SK-N-SH treated with all-trans-retinoic acid at 6 μM for 48 hours (cell line): ENCODE measurements around the gene ACACB.

Experiments
- ATAC-seq: fragments of 200-7000 bp; cut with Tn5 transposase; 3 replicates; pipeline ENCODE4 v1.9.1; 2020; ENCODE audit warnings: mild to moderate bottlenecking, moderate library complexity
- BACH2 ChIP-seq: fragments of 250-450 bp; sonication (Bioruptor Pico); IDR thresholded peaks from 2 replicates; pipeline ENCODE4 v1.9.0; 2021; ENCODE audit warnings: mild to moderate bottlenecking, borderline replicate concordance
- CREB5 ChIP-seq: fragments of 250-450 bp; sonication (Bioruptor Pico); IDR thresholded peaks from 2 replicates; pipeline ENCODE4 v1.5.1; 2020; ENCODE audit warnings: low read depth, mild to moderate bottlenecking, moderate library complexity
- CSDC2 ChIP-seq: fragments of 250-450 bp; sonication (Bioruptor Pico); IDR thresholded peaks from 2 replicates; pipeline ENCODE4 v1.5.0; 2020; ENCODE audit warnings: mild to moderate bottlenecking, moderate library complexity
- CSRNP3 ChIP-seq: fragments of 250-450 bp; sonication (Bioruptor Pico); IDR thresholded peaks from 2 replicates; pipeline ENCODE4 v1.5.1; 2021; ENCODE audit warnings: mild to moderate bottlenecking, moderate library complexity
- ESRRG ChIP-seq: fragments of 250-450 bp; sonication (Bioruptor Pico); IDR thresholded peaks from 2 replicates; pipeline ENCODE4 v1.6.1; 2021; ENCODE audit warnings: mild to moderate bottlenecking
- GLIS3 ChIP-seq: fragments of 250-450 bp; sonication (Bioruptor Pico); IDR thresholded peaks from 2 replicates; pipeline ENCODE4 v1.5.0; 2020; ENCODE audit warnings: mild to moderate bottlenecking, moderate library complexity
- ISL1 ChIP-seq: fragments of 250-450 bp; sonication (Bioruptor Pico); IDR thresholded peaks from 2 replicates; pipeline ENCODE4 v2.1.2; 2022; ENCODE audit warnings: mild to moderate bottlenecking, moderate library complexity
- OSR1 ChIP-seq: fragments of 250-450 bp; sonication (Bioruptor Pico); IDR thresholded peaks from 2 replicates; pipeline ENCODE4 v1.8.0; 2022; ENCODE audit warnings: moderate library complexity, mild to moderate bottlenecking, inconsistent platforms
- PATZ1 ChIP-seq: fragments of 250-450 bp; sonication (Bioruptor Pico); IDR thresholded peaks from 2 replicates; pipeline ENCODE4 v1.8.0; 2020; ENCODE audit warnings: mild to moderate bottlenecking, moderate library complexity, borderline replicate concordance
- POU6F1 ChIP-seq: fragments of 250-450 bp; sonication (Bioruptor Pico); IDR thresholded peaks from 2 replicates; pipeline ENCODE4 v1.8.0; 2021; ENCODE audit warnings: low read depth, mild to moderate bottlenecking, moderate library complexity, borderline replicate concordance
- PPARA ChIP-seq: fragments of 250-450 bp; sonication (Bioruptor Pico); IDR thresholded peaks from 2 replicates; pipeline ENCODE4 v1.5.0; 2020; ENCODE audit warnings: mild to moderate bottlenecking, borderline replicate concordance
- RARB ChIP-seq: fragments of 250-450 bp; sonication (Bioruptor Pico); IDR thresholded peaks from 2 replicates; pipeline ENCODE4 v1.8.0; 2021; ENCODE audit warnings: mild to moderate bottlenecking, moderate library complexity
- SNAI2 ChIP-seq: fragments of 250-450 bp; sonication (Bioruptor Pico); IDR thresholded peaks from 2 replicates; pipeline ENCODE4 v1.5.0; 2020; ENCODE audit warnings: mild to moderate bottlenecking, moderate library complexity
- TCF4 ChIP-seq: fragments of 250-450 bp; sonication (Bioruptor Pico); IDR thresholded peaks from 2 replicates; pipeline ENCODE4 v1.8.0; 2021; ENCODE audit warnings: mild to moderate bottlenecking, moderate library complexity, borderline replicate concordance
- TOX ChIP-seq: fragments of 250-450 bp; sonication (Bioruptor Pico); IDR thresholded peaks from 2 replicates; pipeline ENCODE4 v1.8.0; 2021; ENCODE audit warnings: mild to moderate bottlenecking, moderate library complexity, borderline replicate concordance
- TSHZ2 ChIP-seq: fragments of 250-450 bp; sonication (Bioruptor Pico); IDR thresholded peaks from 2 replicates; pipeline ENCODE4 v1.5.0; 2020; ENCODE audit warnings: mild to moderate bottlenecking, moderate library complexity
- ZC3H10 ChIP-seq: fragments of 250-450 bp; sonication (Bioruptor Pico); IDR thresholded peaks from 2 replicates; pipeline ENCODE4 v1.5.1; 2021; ENCODE audit warnings: mild to moderate bottlenecking, moderate library complexity
- ZFP3 ChIP-seq: fragments of 250-450 bp; sonication (Bioruptor Pico); IDR thresholded peaks from 2 replicates; pipeline ENCODE4 v1.5.0; 2020; ENCODE audit warnings: mild to moderate bottlenecking, moderate library complexity
- ZFP30 ChIP-seq: fragments of 450-650 bp; formaldehyde crosslinking; IDR thresholded peaks from 2 replicates; pipeline ENCODE4 v1.5.0; 2022; ENCODE audit warnings: mild to moderate bottlenecking, moderate library complexity
- ZNF565 ChIP-seq: fragments of 450-650 bp; formaldehyde crosslinking; conservative IDR thresholded peaks from 2 replicates; pipeline ENCODE4 v1.5.0; 2020; ENCODE audit warnings: low read depth, mild to moderate bottlenecking, moderate library complexity

ACACB gene

GRCh38 chr12:109185441-109185840 lies 69.1 kb downstream of the ACACB start:
- TF ChIP-seq RARB (CRISPR knock-in tag) (no peak), ZNF565 (CRISPR knock-in tag) (no peak), SNAI2 (CRISPR knock-in tag) (no peak), POU6F1 (CRISPR knock-in tag) (no peak), TOX (CRISPR knock-in tag) (no peak)
- no peak for ATAC-seq

- no peak for ATAC-seq
- no peak for TF ChIP-seq ESRRG (CRISPR knock-in tag)
- no peak for TF ChIP-seq ZFP30
- TF ChIP-seq PPARA (CRISPR knock-in tag) = no peak
- TF ChIP-seq CREB5 (CRISPR knock-in tag) = no peak
- TF ChIP-seq BACH2 (CRISPR knock-in tag) = no peak
- TF ChIP-seq SNAI2 (CRISPR knock-in tag) = no peak
These were observed 70.7 kb downstream of the ACACB start for GRCh38 chr12:109186993-109187653.

- TF ChIP-seq ZNF565 (CRISPR knock-in tag) = no peak
- no peak for TF ChIP-seq ZC3H10
- TF ChIP-seq RARB (CRISPR knock-in tag) = no peak
- TF ChIP-seq CSRNP3 = no peak
- no peak for TF ChIP-seq ISL1 (CRISPR knock-in tag)
- no peak for TF ChIP-seq ESRRG (CRISPR knock-in tag)
- TF ChIP-seq ZFP3 (CRISPR knock-in tag) = no peak
- TF ChIP-seq PPARA (CRISPR knock-in tag) = no peak
- TF ChIP-seq TCF4 (CRISPR knock-in tag) = no peak
- TF ChIP-seq ZFP30 = no peak
- no peak for TF ChIP-seq GLIS3
- no peak for TF ChIP-seq TOX (CRISPR knock-in tag)
- no peak for ATAC-seq
These were observed 71.8 kb downstream of the ACACB start for GRCh38 chr12:109188108-109188712.

GRCh38 chr12:109189291-109189690 lies 72.9 kb downstream of the ACACB start:
- ATAC-seq = no peak
- no peak for TF ChIP-seq ZFP3 (CRISPR knock-in tag)
- TF ChIP-seq CREB5 (CRISPR knock-in tag) = no peak
- no peak for TF ChIP-seq TOX (CRISPR knock-in tag)
- no peak for TF ChIP-seq ZFP30
- TF ChIP-seq PATZ1 = no peak
- TF ChIP-seq CSDC2 = no peak
- TF ChIP-seq TSHZ2 = no peak
- no peak for TF ChIP-seq RARB (CRISPR knock-in tag)
- no peak for TF ChIP-seq GLIS3
- no peak for TF ChIP-seq POU6F1 (CRISPR knock-in tag)
- no peak for TF ChIP-seq PPARA (CRISPR knock-in tag)
- no peak for TF ChIP-seq CSRNP3
- TF ChIP-seq OSR1 (CRISPR knock-in tag) = no peak
